ENCODE results near the gene ZXDC.
A peak's percentile ranks its signal among the peaks of the same experiment; 100 is the strongest.

Gene ZXDC

GRCh38 chr3:126475413-126476114 is at the start of gene ZXDC:
Gene ZXDC, minus strand, starts transcription at chr3:126475891. Its CDS starts 26 bp downstream, at chr3:126475865.
- peak; percentile 88 for DNase-seq (ENCODE audit: low read depth)

- no peak for DNase-seq (ENCODE audit: low read depth)
These were observed 49.6 kb upstream of the ZXDC start for GRCh38 chr3:126525091-126525852.

GRCh38 chr3:126524429-126524988 is 48.8 kb upstream of the ZXDC start:
- no peak for DNase-seq (ENCODE audit: low read depth)

GRCh38 chr3:126523745-126524428 is 48.2 kb upstream of the ZXDC start, which contains the start of gene CHST13:
Gene CHST13, plus strand, starts transcription at chr3:126524155. Its CDS starts 178 bp downstream, at chr3:126524333.
- DNase-seq (ENCODE audit: low read depth), result peak; percentile 19

- DNase-seq (ENCODE audit: low read depth), result peak; percentile 20
These were observed 46.7 kb upstream of the ZXDC start for GRCh38 chr3:126522363-126522788.

GRCh38 chr3:126521122-126521891 is 45.6 kb upstream of the ZXDC start:
- no peak for DNase-seq (ENCODE audit: low read depth)

GRCh38 chr3:126519506-126520455 is 44.1 kb upstream of the ZXDC start:
- DNase-seq (ENCODE audit: low read depth), result no peak

GRCh38 chr3:126518779-126519177 is 43.1 kb upstream of the ZXDC start:
- no peak for DNase-seq (ENCODE audit: low read depth)

- DNase-seq (ENCODE audit: low read depth), result no peak
These were observed 42.5 kb upstream of the ZXDC start for GRCh38 chr3:126517986-126518778.

- no peak for DNase-seq (ENCODE audit: low read depth)
These were observed 41.7 kb upstream of the ZXDC start, which contains the start of gene UROC1 for GRCh38 chr3:126517291-126517951. Gene UROC1, minus strand, starts transcription at chr3:126517773. Its CDS starts 54 bp downstream, at chr3:126517719.

GRCh38 chr3:126516936-126517290 is 41.2 kb upstream of the ZXDC start:
- DNase-seq (ENCODE audit: low read depth), result no peak

GRCh38 chr3:126516152-126516935 is 40.7 kb upstream of the ZXDC start:
- DNase-seq (ENCODE audit: low read depth), result no peak

GRCh38 chr3:126515066-126515706 is 39.5 kb upstream of the ZXDC start:
- no peak for DNase-seq (ENCODE audit: low read depth)

GRCh38 chr3:126514161-126514560 is 38.5 kb upstream of the ZXDC start:
- DNase-seq (ENCODE audit: low read depth), result no peak

GRCh38 chr3:126512916-126513650 is 37.4 kb upstream of the ZXDC start:
- DNase-seq (ENCODE audit: low read depth), result no peak

- DNase-seq (ENCODE audit: low read depth), result no peak
These were observed 36.3 kb upstream of the ZXDC start for GRCh38 chr3:126512026-126512425.

- DNase-seq (ENCODE audit: low read depth), result no peak
These were observed 35.6 kb upstream of the ZXDC start for GRCh38 chr3:126511291-126511690.

Data from amniotic epithelial cell (primary cell).